Endothelial cell of umbilical vein (primary cell): ENCODE data around the gene OR9A2. TPM values are rescaled to one million over a fixed set of nuclear protein-coding genes. Genes with fewer than 3 reads are reported as not detected.

Source experiments
- BruUV-seq: library from RNA; stranded (reverse); fragments of 400-500 nt; replicated peaks from 2 replicates; lab custom pipeline; 2021; lab: Mats Ljungman, UMichigan
- CTCF ChIA-PET: fragments of 300-600, 350-600 bp; sonication (Branson Sonifier 250); formaldehyde crosslinking; loops from one replicate; lab custom pipeline; 2021; ENCODE audit warnings: antibody characterized with exemption, inconsistent platforms; lab: Charles Lee
- POLR2A ChIA-PET: fragments of 300-600, 350-600 bp; sonication (Branson Sonifier 250); formaldehyde crosslinking; loops from one replicate; lab custom pipeline; 2021; ENCODE audit warnings: antibody characterized with exemption, inconsistent platforms; lab: Charles Lee
- DNase-seq: peaks from one replicate; pipeline ENCODE4 v3.0.0-alpha.2; 2011; ENCODE audit warnings: low read depth, low spot score
- FAIRE-seq: peaks from 2 replicates; lab custom pipeline; 2011; peaks lifted over from hg19 to GRCh38; lab: Jason Lieb, UNC
- H2AFZ ChIP-seq: 2 replicates; pipeline ENCODE4 v1.6.0; 2012; ENCODE audit warnings: low read depth, low read length, control low read depth, inconsistent platforms
- H3K27ac ChIP-seq: 2 replicates; pipeline ENCODE4 v1.5.1; 2011; ENCODE audit warnings: low read depth, mild to moderate bottlenecking, control low read depth, low read length, moderate library complexity; ENCODE audit not compliant: insufficient read depth
- H3K27me3 ChIP-seq, 2 experiments: 2 replicates each; pipeline versions ENCODE4 v1.6.0 to v1.6.1; 2011; ENCODE audit warnings: low read length in 2 of 2, mixed read lengths in 1 of 2; ENCODE audit not compliant: control insufficient read depth in 2 of 2, insufficient read depth in 2 of 2
- H3K36me3 ChIP-seq, 2 experiments: 2 replicates in 1 of 2; 3 replicates in 1 of 2; pipeline ENCODE4 v1.5.1; 2011; ENCODE audit warnings: low read length in 2 of 2, mild to moderate bottlenecking in 1 of 2, moderate library complexity in 1 of 2; ENCODE audit not compliant: control insufficient read depth in 2 of 2, insufficient read depth in 2 of 2; ENCODE audit errors: extremely low read depth in 1 of 2
- H3K4me1 ChIP-seq: 3 replicates; pipeline ENCODE4 v1.5.1; 2011; ENCODE audit warnings: mild to moderate bottlenecking, low read length; ENCODE audit not compliant: control insufficient read depth, insufficient read depth; ENCODE audit errors: extremely low read depth
- H3K4me2 ChIP-seq: 2 replicates; pipeline ENCODE4 v1.6.1; 2011; ENCODE audit warnings: low read length, control low read depth, mixed read lengths; ENCODE audit not compliant: insufficient read depth
- H3K4me3 ChIP-seq, 3 experiments: fragments of 200-600 bp in 1 of 3; sonication (generic), shearing (Covaris generic) in 1 of 3; replicated peaks in 1 of 3; 2 replicates each; pipeline ENCODE4 v1.5.1; 2011 to 2016; ENCODE audit warnings: control low read depth in 3 of 3, low read length in 3 of 3, mild to moderate bottlenecking in 2 of 3, inconsistent platforms in 1 of 3, low read depth in 1 of 3, moderate library complexity in 1 of 3; ENCODE audit not compliant: insufficient read depth in 1 of 3
- H3K79me2 ChIP-seq: 2 replicates; pipeline ENCODE4 v1.6.0; 2012; ENCODE audit warnings: low read length, inconsistent platforms; ENCODE audit not compliant: control insufficient read depth, insufficient read depth
- H3K9ac ChIP-seq: replicated peaks from 2 replicates; pipeline ENCODE3; 2011; ENCODE audit warnings: low read length, control low read depth; ENCODE audit not compliant: insufficient read depth; ENCODE audit errors: extremely low read depth
- H3K9me1 ChIP-seq: replicated peaks from 3 replicates; pipeline ENCODE4 v1.6.0; 2011; ENCODE audit warnings: mild to moderate bottlenecking, low read length; ENCODE audit not compliant: control insufficient read depth, insufficient read depth; ENCODE audit errors: extremely low read depth
- H3K9me3 ChIP-seq: replicated peaks from 2 replicates; pipeline ENCODE4 v1.5.1; 2012; ENCODE audit warnings: low read length, inconsistent platforms; ENCODE audit not compliant: control insufficient read depth, insufficient read depth
- H4K20me1 ChIP-seq: replicated peaks from 2 replicates; pipeline ENCODE3; 2011; ENCODE audit warnings: mild to moderate bottlenecking, low read length; ENCODE audit not compliant: control insufficient read depth, insufficient read depth; ENCODE audit errors: extremely low read depth
- EZH2 ChIP-seq: IDR thresholded peaks from 2 replicates; pipeline ENCODE4 v1.6.1; 2012; ENCODE audit warnings: borderline replicate concordance, low read depth, mild to moderate bottlenecking, moderate library complexity, low read length, inconsistent platforms; ENCODE audit not compliant: severe bottlenecking
- FOS ChIP-seq: IDR thresholded peaks from 2 replicates; pipeline ENCODE4 v1.6.1; 2011; ENCODE audit warnings: mild to moderate bottlenecking, low read length, moderate library complexity, borderline replicate concordance; ENCODE audit not compliant: insufficient read depth
- GATA2 ChIP-seq: IDR thresholded peaks from 2 replicates; pipeline ENCODE4 v1.7.0; 2011; ENCODE audit warnings: low read depth, mild to moderate bottlenecking, moderate library complexity, mixed read lengths, low read length; ENCODE audit not compliant: insufficient read length, insufficient read depth
- JUN ChIP-seq: IDR thresholded peaks from 2 replicates; pipeline ENCODE4 v1.6.1; 2011; ENCODE audit warnings: borderline replicate concordance, low read depth; ENCODE audit not compliant: insufficient read length, insufficient read depth
- MAX ChIP-seq: IDR thresholded peaks from 2 replicates; pipeline ENCODE4 v1.6.1; 2011; ENCODE audit not compliant: insufficient read depth, insufficient read length
- MYC ChIP-seq: IDR thresholded peaks from one replicate; pipeline ENCODE4 v1.6.1; 2011; ENCODE audit warnings: mild to moderate bottlenecking, low read depth, low read length
- POLR2A ChIP-seq: IDR thresholded peaks from 2 replicates; pipeline ENCODE4 v1.6.1; 2012; ENCODE audit warnings: low read depth, mild to moderate bottlenecking, control low read depth, low read length
- POLR2AphosphoS5 ChIP-seq: IDR thresholded peaks from 2 replicates; pipeline ENCODE4 v1.6.1; 2012; ENCODE audit warnings: low read depth, mild to moderate bottlenecking, control low read depth, low read length, moderate library complexity; ENCODE audit not compliant: insufficient read depth
- dilution Hi-C: fragments of 300-500 bp; cut with MboI; formaldehyde crosslinking; loops from one replicate; pipeline ENCODE4 v1.15.0; 2019; ENCODE audit warnings: low sequenced_read_pairs; ENCODE audit not compliant: extremely low pct_ligation_motif_present
- intact Hi-C: fragments of 100-400 bp; cut with micrococcal nuclease; formaldehyde crosslinking; loops from one replicate; pipeline ENCODE4 v1.10.0; 2022
- polyA plus RNA-seq, 4 experiments: library from polyadenylated mRNA; depleted of rRNA in 3 of 4; stranded (reverse) in 3 of 4; unstranded in 1 of 4; fragments of >200 nt; gene quantifications; 2 replicates each; pipeline versions ENCODE4 v1.2.1 to v1.2.3, GENCODE V29; 2011 to 2012; ENCODE audit warnings: missing spikeins in 1 of 4
- total RNA-seq: library from RNA; stranded (reverse); gene quantifications from 2 replicates; pipeline ENCODE4 v1.2.3, GENCODE V29; 2021
- TF ChIP-seq, protein P1 (sequence below), 2 donors: IDR thresholded peaks; 1 replicate in 1 of 2; 2 replicates in 1 of 2; pipeline ENCODE4 v1.5.1; 2011; ENCODE audit warnings: low read length in 2 of 2, mild to moderate bottlenecking in 2 of 2, moderate library complexity in 2 of 2, control low read depth in 1 of 2, inconsistent platforms in 1 of 2, low read depth in 1 of 2; ENCODE audit not compliant: insufficient read depth in 1 of 2; ENCODE audit errors: extremely low read depth in 1 of 2

The OR9A2 gene
- total and polyA plus RNA-seq, 2 donors (not counting 3 experiments of a cell fraction or from before 2014, with no cell fraction given): not detected

DNA sequence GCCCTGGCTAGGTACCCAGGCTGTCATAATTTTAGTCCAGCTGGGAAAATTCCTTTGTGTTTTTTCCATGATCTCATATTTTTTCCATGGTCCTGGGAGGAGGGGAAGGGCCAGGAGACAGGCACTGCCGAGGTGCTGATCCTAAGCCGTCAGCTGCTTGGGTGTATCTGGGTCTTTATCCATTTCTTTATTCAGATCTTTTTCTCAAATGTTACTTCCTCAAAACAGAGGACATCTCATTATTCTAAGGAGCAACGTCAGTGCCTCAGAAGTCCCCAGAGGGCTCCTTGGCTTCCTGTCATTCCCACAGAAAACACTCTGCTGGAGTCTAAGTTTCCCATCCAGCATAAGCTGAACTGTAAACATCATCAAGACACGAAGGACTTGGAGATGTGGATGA is 22.4 kb upstream of the OR9A2 start:
- Histone ChIP-seq H3K4me3 (no peak overlapping the region), H2AFZ (no peak overlapping the region), H3K4me2 (no peak overlapping the region), H3K4me1 (no peaks in the 10 kb centered on the region), H3K9me3 (no peaks in the 10 kb centered on the region), H3K9ac (no peak overlapping the region), H3K36me3 (no peaks in the 10 kb centered on the region), H3K27me3 (peaks cover 0 to 2% of the 10 kb centered on the region in 2 experiments), H3K9me1 (no peaks in the 10 kb centered on the region), H3K79me2 (no peaks in the 10 kb centered on the region), H4K20me1 (no peaks in the 10 kb centered on the region), H3K27ac (no peak overlapping the region)
- DNase-seq (no peak), FAIRE-seq (no peak)
- intact Hi-C loops: no loop called here
- CTCF ChIA-PET: interaction anchor here (2.9 kb wide), 1 partner anchor 166 kb away, joined by 10 read pairs; no protein-coding TSS in a partner anchor
- no TSS peak for BruUV-seq
- POLR2A ChIA-PET: no interaction called here
- dilution Hi-C loops: no loop called here
- TF ChIP-seq POLR2A: no peak
- TF ChIP-seq FOS: no peak
- no peak for TF ChIP-seq JUN
- no peak for TF ChIP-seq POLR2AphosphoS5
- TF ChIP-seq EZH2: no peak
- TF ChIP-seq, protein P1, sequence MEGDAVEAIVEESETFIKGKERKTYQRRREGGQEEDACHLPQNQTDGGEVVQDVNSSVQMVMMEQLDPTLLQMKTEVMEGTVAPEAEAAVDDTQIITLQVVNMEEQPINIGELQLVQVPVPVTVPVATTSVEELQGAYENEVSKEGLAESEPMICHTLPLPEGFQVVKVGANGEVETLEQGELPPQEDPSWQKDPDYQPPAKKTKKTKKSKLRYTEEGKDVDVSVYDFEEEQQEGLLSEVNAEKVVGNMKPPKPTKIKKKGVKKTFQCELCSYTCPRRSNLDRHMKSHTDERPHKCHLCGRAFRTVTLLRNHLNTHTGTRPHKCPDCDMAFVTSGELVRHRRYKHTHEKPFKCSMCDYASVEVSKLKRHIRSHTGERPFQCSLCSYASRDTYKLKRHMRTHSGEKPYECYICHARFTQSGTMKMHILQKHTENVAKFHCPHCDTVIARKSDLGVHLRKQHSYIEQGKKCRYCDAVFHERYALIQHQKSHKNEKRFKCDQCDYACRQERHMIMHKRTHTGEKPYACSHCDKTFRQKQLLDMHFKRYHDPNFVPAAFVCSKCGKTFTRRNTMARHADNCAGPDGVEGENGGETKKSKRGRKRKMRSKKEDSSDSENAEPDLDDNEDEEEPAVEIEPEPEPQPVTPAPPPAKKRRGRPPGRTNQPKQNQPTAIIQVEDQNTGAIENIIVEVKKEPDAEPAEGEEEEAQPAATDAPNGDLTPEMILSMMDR (IDR thresholded peaks at IDR 0.05; ENCODE audit: extremely low read depth in 1 of 2, insufficient read depth in 1 of 2, low read depth in 1 of 2, low read length in 2 of 2): no peak
- no peak for TF ChIP-seq MAX
- no peak for TF ChIP-seq GATA2
- no peak for TF ChIP-seq MYC
